ENCODE measurements around the gene VPS18.
A peak's percentile ranks its signal among the peaks of the same experiment; 100 is the strongest.
"Not testable (repeated sequence)": the region's sequence is repeated elsewhere in the genome, so short reads cannot be mapped to it uniquely, and the experiment has no call there.

The VPS18 gene

GRCh38 chr15:40893733-40894680 is at the start of gene VPS18:
Gene VPS18, plus strand, starts transcription at chr15:40894450. Its CDS starts 319 bp downstream, at chr15:40894769.
- peak; percentile 73 for DNase-seq

GRCh38 chr15:40844696-40845030 is 49.6 kb upstream of the VPS18 start:
- DNase-seq = no peak

DNA sequence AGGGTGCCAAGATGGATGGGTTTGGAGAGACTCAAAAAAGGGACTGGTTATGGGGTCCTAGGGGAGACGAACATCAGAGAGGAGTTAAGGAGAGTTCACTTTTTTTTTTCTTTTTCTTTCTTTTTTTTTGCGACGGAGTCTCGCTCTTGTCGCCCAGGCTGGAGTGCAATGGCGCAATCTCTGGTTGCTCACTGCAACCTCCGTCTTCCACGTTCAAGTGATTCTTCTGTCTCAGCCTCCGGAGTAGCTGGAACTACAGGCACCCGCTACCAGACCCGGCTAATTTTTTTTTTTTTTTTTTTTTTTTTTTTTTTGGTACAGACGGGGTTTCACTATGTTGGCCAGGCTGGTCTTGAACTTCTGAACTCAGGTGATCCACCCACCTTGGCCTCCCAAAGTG is 49.2 kb upstream of the VPS18 start:
- no peak for DNase-seq

DNA sequence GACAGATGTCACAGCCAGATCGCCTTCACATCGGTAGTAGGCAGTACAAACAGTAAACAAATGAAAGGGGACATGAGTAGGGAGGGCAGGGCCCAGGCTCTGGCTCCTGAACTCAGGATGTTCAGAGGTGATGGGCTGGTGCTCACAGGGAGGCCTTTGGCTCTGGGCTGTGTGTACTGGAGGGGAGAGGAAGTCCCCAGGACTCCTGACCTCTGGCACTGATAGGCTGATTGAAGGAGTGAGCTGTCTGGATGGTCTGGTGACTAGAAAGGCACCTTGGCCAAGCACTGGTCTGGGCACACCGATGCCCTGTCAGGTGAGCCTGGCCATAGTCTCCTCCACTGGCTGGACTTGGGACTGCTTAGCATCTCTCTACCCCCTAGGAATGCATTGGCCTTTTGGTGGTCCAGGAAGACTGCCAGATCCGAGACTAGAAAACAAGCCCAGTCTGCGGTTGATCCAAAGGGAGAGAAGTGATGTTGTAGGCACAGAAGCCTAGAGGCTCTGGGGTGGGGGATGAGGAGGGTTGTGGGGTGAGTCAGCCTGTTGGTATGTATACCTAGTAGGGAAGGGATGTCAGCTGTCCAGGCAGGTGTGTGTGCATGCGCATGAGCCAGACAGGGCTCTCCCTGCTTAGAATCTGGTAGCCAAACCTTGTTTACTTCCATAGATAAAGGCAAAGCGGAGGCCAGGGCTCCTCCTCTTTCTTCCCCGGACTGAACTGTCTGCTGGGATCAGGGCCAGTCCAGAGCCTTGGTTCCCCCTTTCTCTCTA is 48.6 kb upstream of the VPS18 start:
- DNase-seq = peak; percentile 31

DNA sequence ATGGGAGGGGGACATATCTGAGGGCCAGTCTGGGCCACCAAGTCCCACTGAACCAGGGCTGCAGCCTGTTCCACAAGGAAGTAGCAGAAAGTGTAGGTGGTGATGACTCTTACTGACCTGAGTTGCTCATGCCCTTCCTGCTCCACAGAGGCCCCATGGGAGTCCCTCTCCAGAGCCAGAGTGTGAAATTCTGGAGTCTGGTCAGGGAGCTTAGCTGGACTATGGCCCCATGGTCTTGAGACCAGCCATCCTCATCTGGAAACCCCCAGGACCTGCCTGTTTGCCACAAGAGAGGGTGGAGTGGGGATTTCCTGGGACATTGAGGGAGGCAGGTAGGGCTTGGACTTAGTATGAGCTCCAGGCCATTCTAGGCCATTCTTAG is 47.4 kb upstream of the VPS18 start:
- DNase-seq = no peak

DNA sequence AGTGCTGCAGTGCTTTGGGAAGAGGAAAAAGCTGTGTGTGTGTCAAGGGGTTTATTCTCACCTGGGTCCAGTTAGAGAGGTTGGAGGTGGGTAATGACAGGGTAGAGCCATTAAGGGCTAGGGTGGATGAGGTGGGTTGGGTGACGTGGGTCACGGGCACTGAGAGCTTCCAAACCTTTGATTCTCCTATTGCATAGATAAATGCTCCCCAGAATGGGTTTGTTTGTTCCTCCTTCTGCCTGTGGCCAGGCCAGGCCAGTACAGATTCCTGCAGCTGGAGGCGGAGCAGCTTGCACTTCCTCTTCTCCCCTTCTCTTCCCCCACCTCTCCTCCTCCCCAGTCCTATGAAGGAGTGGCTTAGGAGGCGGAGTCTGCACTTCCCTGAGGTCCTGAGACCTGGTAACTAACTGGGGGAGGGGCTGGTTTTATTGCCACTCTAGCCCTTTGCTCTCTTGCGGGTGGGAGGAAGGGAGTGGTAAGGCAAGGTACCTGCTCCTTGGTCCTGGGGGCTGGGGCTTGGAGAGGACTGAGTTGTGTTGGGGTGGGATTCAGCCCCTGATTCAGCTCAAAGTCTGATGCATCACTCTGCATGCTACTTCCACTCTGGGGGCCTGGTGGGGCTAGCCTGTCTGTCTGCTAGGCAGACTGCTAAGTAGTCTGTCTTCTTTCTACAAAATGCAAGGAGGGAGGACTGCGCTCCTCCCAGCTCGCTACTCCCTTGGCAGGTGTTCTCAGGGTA is 46.9 kb upstream of the VPS18 start:
- DNase-seq = peak; percentile 69

- DNase-seq = no peak
These were observed 43.6 kb upstream of the VPS18 start for GRCh38 chr15:40850576-40851112.

DNA sequence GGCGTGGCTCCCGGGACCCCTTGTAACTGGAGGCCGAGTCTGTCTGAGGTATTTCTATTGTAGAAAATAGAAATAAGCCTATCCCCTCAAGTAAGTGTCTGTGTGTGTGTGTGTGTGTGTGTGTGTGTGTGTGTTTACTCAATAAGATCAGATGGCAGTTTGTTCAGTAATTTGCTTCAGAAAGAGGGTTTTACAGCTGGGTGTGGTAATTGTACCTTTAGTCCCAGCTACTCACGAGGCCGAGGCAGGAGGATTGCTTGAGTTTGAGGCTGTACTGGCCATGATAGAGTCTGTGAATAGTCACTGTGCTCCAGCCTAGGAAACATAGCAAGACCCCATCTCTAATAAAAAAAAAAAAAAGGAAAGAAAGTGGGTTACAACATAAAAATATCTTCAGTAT is 41.7 kb upstream of the VPS18 start:
- DNase-seq = no peak

DNA sequence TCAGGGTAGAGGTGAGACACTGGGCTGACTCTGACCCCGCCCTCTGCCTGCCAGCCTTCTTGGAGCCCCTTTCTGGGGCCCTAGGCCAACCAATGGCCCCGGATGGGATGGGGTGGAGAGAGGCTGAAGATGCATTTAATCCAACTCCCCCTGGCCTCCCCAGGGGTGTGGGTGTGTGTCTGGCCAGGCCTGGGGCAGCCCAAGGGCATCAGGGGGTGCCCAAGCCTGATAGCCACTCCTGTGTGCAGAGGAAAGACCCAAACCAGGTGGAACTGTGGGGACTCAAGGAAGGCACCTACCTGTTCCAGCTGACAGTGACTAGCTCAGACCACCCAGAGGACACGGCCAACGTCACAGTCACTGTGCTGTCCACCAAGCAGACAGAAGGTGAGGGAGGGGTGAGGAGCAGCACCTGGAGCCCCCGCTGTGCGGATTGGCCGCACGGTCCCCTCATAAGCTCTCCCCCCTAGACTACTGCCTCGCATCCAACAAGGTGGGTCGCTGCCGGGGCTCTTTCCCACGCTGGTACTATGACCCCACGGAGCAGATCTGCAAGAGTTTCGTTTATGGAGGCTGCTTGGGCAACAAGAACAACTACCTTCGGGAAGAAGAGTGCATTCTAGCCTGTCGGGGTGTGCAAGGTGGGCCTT is 40.9 kb upstream of the VPS18 start:
- DNase-seq = no peak

DNA sequence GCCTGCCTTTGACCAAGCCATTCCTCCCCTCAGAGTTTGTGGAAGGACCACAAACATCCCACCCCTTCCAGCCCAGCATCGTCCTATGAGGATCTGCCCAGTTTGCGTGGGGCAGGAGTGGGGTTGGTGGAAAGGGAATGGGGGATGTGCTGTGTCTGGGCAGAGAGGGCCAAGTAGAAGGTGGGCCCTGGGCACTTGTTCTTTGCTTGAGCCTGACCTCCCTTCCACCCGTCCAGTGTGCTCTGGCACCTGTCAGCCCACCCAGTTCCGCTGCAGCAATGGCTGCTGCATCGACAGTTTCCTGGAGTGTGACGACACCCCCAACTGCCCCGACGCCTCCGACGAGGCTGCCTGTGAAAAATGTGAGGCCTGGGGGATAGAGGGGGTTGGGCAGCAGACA is 40.1 kb upstream of the VPS18 start:
- no peak for DNase-seq

DNA sequence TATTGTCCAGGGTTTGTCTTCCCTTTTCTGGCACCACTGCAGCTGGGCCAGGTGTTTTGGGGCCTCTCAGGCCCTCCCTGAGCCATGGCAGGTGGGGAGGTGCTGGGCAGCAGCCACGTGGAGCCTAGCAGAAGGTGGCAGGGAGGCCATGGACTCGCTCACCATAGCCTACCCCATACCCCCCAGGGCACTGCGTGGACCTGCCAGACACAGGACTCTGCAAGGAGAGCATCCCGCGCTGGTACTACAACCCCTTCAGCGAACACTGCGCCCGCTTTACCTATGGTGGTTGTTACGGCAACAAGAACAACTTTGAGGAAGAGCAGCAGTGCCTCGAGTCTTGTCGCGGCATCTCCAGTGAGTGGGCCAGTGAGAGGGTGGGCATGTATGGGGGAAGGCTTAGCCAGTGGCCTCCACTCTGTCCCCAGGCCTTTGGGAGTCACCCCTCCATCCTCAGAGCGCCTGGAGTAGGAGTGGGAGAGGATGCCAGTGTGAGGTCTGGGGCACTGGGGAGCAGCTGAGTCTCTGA is 38.5 kb upstream of the VPS18 start:
- no peak for DNase-seq

DNA sequence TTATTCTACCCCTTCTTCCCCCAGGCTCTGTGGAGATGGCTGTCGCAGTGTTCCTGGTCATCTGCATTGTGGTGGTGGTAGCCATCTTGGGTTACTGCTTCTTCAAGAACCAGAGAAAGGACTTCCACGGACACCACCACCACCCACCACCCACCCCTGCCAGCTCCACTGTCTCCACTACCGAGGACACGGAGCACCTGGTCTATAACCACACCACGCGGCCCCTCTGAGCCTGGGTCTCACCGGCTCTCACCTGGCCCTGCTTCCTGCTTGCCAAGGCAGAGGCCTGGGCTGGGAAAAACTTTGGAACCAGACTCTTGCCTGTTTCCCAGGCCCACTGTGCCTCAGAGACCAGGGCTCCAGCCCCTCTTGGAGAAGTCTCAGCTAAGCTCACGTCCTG is 37.5 kb upstream of the VPS18 start:
- no peak for DNase-seq

GRCh38 chr15:40857601-40858341 is 36.5 kb upstream of the VPS18 start:
- DNase-seq = no peak

DNA sequence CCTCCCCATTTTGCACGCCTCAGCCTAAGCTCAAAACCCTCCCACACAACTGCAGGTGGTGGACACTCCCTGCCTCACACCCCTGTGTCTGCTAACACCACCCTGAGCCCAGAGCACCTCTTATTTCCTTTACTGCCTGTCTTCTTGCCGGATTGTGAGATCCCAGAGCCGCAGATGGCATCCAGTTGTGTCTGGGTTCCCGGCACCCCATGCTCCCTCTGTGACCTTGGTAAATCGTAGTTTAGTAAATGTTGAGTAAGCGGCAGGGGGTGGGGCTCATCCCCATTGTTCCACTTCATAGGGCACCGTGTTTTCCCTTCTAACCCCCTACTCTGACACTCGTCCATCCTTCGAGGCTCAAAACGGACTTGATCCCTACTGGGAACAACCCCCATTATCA is 35.5 kb upstream of the VPS18 start:
- DNase-seq = no peak

- no peak for DNase-seq
These were observed 34.9 kb upstream of the VPS18 start for GRCh38 chr15:40859206-40859851.

DNA sequence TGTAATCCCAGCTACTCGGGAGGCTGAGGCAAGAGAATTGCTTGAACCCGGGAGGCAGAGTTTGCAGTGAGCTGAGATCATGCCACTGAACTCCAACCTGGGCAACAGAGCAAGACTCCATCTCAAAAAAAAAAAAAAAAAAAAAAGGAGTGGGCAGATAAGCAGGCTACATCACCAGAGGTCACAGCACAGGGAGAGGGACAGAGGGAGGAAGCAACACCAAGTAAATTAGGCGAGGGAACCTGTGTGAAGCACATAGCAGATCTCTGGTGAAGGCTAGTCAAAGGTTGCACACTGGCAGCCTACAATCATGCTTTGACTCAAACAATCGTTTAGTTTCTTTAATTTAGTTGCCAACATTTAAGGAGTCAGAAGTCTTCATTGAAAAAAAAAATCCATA is 33.1 kb upstream of the VPS18 start:
- not testable (repeated sequence) for DNase-seq

- DNase-seq = no peak
These were observed 30.5 kb upstream of the VPS18 start for GRCh38 chr15:40863660-40864270.

GRCh38 chr15:40867199-40867598 is 27.1 kb upstream of the VPS18 start:
- DNase-seq = no peak

- DNase-seq = no peak
These were observed 24.6 kb upstream of the VPS18 start for GRCh38 chr15:40869686-40870085.

DNA sequence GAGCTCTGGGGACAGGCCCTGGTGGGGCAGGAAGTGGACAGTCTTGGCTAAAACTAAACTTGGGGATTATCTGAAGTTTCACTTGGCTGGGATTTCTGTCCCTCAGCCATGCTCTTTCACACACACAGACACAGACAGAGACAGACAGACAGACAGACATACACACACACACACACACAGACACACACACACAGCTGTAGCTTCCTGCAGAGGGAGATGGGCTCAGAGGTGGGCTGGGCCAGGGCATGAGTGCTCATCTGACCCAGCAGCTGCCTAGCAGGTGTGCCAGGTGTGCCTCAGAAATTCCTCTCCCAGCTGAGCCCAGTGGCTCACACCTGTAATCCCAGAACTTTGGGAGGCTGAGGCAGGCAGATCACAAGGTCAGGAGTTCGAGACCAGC is 23.5 kb upstream of the VPS18 start:
- no peak for DNase-seq

All from DMS153 (cell line).